Body of pancreas (tissue), 4 donors: ENCODE results near the gene C1R.

Source experiments
- CTCF ChIP-seq, 7 experiments: fragments of 450-650 bp in 4 of 7; fragments of 200-600 bp in 3 of 7; sonication (generic) in 3 of 7; IDR thresholded peaks; one replicate each; pipeline ENCODE4 v1.5.1; 2016 to 2019; ENCODE audit warnings: antibody characterized with exemption in 7 of 7
- POLR2A ChIP-seq, 3 donors: fragments of 450-650 bp; IDR thresholded peaks; one replicate each; pipeline ENCODE4 v1.6.1; 2016; ENCODE audit warnings: antibody characterized with exemption in 3 of 3, mild to moderate bottlenecking in 2 of 3

GRCh38 chr12:7102582-7102981 lies 10.3 kb upstream of the C1R start:
- TF ChIP-seq CTCF (IDR thresholded peaks at IDR 0.05) = no peak
- TF ChIP-seq POLR2A (IDR thresholded peaks at IDR 0.05) = no peak
